WTC11 (cell line): ENCODE data around the gene GARNL3. TPM values are rescaled to one million over a fixed set of nuclear protein-coding genes. Genes with fewer than 3 reads are reported as not detected.

Experiments used
- ATAC-seq: fragments of 200-7000 bp; cut with Tn5 transposase; 2 replicates; pipeline ENCODE4 v1.10.0; 2021; ENCODE audit warnings: mild to moderate bottlenecking, moderate library complexity
- CTCF ChIA-PET: fragments of 300-600 bp; sonication (Branson Sonifier 250); formaldehyde crosslinking; loops from one replicate; lab custom pipeline; 2021; ENCODE audit warnings: antibody characterized with exemption; lab: Charles Lee
- POLR2A ChIA-PET: fragments of 350-600 bp; sonication (Branson Sonifier 250); formaldehyde crosslinking; loops from one replicate; lab custom pipeline; 2021; ENCODE audit warnings: antibody characterized with exemption; lab: Charles Lee
- DNase-seq: peaks from one replicate; pipeline ENCODE4 v3.0.0; 2021; ENCODE audit warnings: low spot score
- H3K27ac Mint-ChIP-seq: 2 replicates; pipeline ENCODE4 v1.8.0; 2021; ENCODE audit warnings: mixed read lengths
- H3K27me3 Mint-ChIP-seq: 2 replicates; pipeline ENCODE4 v1.8.0; 2021; ENCODE audit warnings: low read depth, mild to moderate bottlenecking, moderate library complexity, mixed read lengths
- H3K36me3 Mint-ChIP-seq: 2 replicates; pipeline ENCODE4 v1.8.0; 2021; ENCODE audit warnings: mixed read lengths
- H3K4me1 Mint-ChIP-seq: 2 replicates; pipeline ENCODE4 v1.8.0; 2022; ENCODE audit warnings: mixed read lengths
- H3K4me3 Mint-ChIP-seq: 2 replicates; pipeline ENCODE4 v1.8.0; 2021; ENCODE audit warnings: mild to moderate bottlenecking, moderate library complexity, mixed read lengths
- H3K9me3 Mint-ChIP-seq: 2 replicates; pipeline ENCODE4 v1.8.0; 2021; ENCODE audit warnings: mixed read lengths
- EMX1 ChIP-seq: fragments of 250-450 bp; sonication (Bioruptor Pico); IDR thresholded peaks from 2 replicates; pipeline ENCODE4 v1.8.0; 2021; ENCODE audit warnings: mild to moderate bottlenecking
- GRHL2 ChIP-seq: fragments of 250-450 bp; sonication (Bioruptor Pico); IDR thresholded peaks from 2 replicates; pipeline ENCODE4 v1.8.0; 2022; ENCODE audit warnings: mild to moderate bottlenecking, moderate library complexity; ENCODE audit not compliant: insufficient replicate concordance, severe bottlenecking
- HMGA2 ChIP-seq: fragments of 250-450 bp; sonication (Bioruptor Pico); IDR thresholded peaks from 2 replicates; pipeline ENCODE4 v1.4.0; 2021; ENCODE audit warnings: mild to moderate bottlenecking, moderate library complexity
- NFATC4 ChIP-seq: fragments of 250-450 bp; sonication (Bioruptor Pico); IDR thresholded peaks from 2 replicates; pipeline ENCODE4 v1.9.0; 2021; ENCODE audit warnings: mild to moderate bottlenecking
- NFE2L1 ChIP-seq: sonication (generic); formaldehyde crosslinking; IDR thresholded peaks from 2 replicates; pipeline ENCODE4 v1.8.1; 2023; ENCODE audit warnings: missing genetic modification reagents
- NR1H2 ChIP-seq: sonication (generic); formaldehyde crosslinking; IDR thresholded peaks from 2 replicates; pipeline ENCODE4 v1.9.0; 2021; ENCODE audit warnings: mild to moderate bottlenecking, moderate library complexity, missing genetic modification reagents
- NR2C2 ChIP-seq: sonication (generic); formaldehyde crosslinking; IDR thresholded peaks from 2 replicates; pipeline ENCODE4 v1.8.0; 2022; ENCODE audit warnings: mild to moderate bottlenecking, missing genetic modification reagents
- SMAD3 ChIP-seq: sonication (generic); formaldehyde crosslinking; IDR thresholded peaks from 2 replicates; pipeline ENCODE4 v1.8.0; 2022; ENCODE audit warnings: missing genetic modification reagents, mild to moderate bottlenecking, borderline replicate concordance
- SMAD4 ChIP-seq: sonication (generic); formaldehyde crosslinking; IDR thresholded peaks from 2 replicates; pipeline ENCODE4 v1.8.0; 2022; ENCODE audit warnings: mild to moderate bottlenecking, missing genetic modification reagents
- ZNF317 ChIP-seq: sonication (generic); formaldehyde crosslinking; IDR thresholded peaks from 2 replicates; pipeline ENCODE4 v1.8.1; 2023; ENCODE audit warnings: low read depth, mild to moderate bottlenecking, moderate library complexity, missing genetic modification reagents, borderline replicate concordance
- ZNF396 ChIP-seq: fragments of 250-450 bp; sonication (Bioruptor Pico); IDR thresholded peaks from 2 replicates; pipeline ENCODE4 v1.8.0; 2021; ENCODE audit warnings: mild to moderate bottlenecking, moderate library complexity, borderline replicate concordance
- total RNA-seq: library from RNA; stranded (reverse); gene quantifications from 3 replicates; pipeline ENCODE4 v1.2.3, GENCODE V29; 2021
- TF ChIP-seq, protein P1 (sequence below): sonication (generic); formaldehyde crosslinking; IDR thresholded peaks from 2 replicates; pipeline ENCODE4 v1.8.1; 2023; ENCODE audit warnings: mild to moderate bottlenecking, missing genetic modification reagents
- TF ChIP-seq, protein P2 (sequence below): sonication (generic); formaldehyde crosslinking; IDR thresholded peaks from 2 replicates; pipeline ENCODE4 v1.8.1; 2022; ENCODE audit warnings: missing genetic modification reagents, borderline replicate concordance
- TF ChIP-seq, protein P3 (sequence below): fragments of 250-450 bp; sonication (Bioruptor Pico); IDR thresholded peaks from 2 replicates; pipeline ENCODE4 v1.9.0; 2021; ENCODE audit warnings: mild to moderate bottlenecking, borderline replicate concordance
- TF ChIP-seq, protein P4 (sequence below): sonication (generic); formaldehyde crosslinking; IDR thresholded peaks from 2 replicates; pipeline ENCODE4 v1.8.0; 2022; ENCODE audit warnings: missing genetic modification reagents
- TF ChIP-seq, protein P5 (sequence below): sonication (generic); formaldehyde crosslinking; IDR thresholded peaks from 2 replicates; pipeline ENCODE4 v1.8.1; 2023; ENCODE audit warnings: mild to moderate bottlenecking, missing genetic modification reagents, moderate library complexity
- TF ChIP-seq, protein P6 (sequence below): fragments of 250-450 bp; sonication (Bioruptor Pico); IDR thresholded peaks from 2 replicates; pipeline ENCODE4 v1.9.0; 2021; ENCODE audit warnings: moderate library complexity, mild to moderate bottlenecking, inconsistent platforms, borderline replicate concordance
- TF ChIP-seq, protein P7 (sequence below): sonication (generic); formaldehyde crosslinking; IDR thresholded peaks from 2 replicates; pipeline ENCODE4 v1.8.1; 2023; ENCODE audit warnings: mild to moderate bottlenecking, missing genetic modification reagents, borderline replicate concordance

The GARNL3 gene
- total RNA-seq, 1 experiment from 2014 or later = 17.8 TPM

DNA sequence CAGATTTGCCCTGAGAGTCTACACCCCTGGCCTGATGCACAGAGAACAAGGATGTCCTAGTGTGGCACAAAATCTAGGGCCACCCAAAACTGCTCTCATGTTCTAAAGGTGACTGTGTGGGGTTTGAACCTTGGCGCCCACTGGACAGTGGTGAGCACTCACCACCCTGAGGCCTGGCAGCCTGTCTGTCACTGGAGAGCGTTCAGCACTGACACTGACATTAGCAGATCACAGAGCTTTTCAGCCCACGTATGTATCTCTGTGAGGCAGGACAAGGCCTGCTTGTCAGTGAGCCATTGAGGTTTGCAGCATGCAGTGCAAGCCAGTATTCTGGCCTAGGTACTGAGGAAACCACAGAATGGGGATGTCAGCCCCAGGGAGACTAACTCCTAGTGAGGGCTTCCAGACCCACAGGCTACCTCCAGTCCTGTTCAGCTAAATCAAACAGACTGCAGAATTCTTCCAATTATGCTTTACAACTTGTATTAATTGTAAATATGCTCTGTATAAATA lies 93.5 kb downstream of the GARNL3 start:
- H3K36me3 Mint-ChIP-seq = peaks cover 4% of the 10 kb centered on the region; the same call in 1 of the 2 replicates
- H3K9me3 Mint-ChIP-seq = no peaks in the 10 kb centered on the region
- no peak for DNase-seq
- TF ChIP-seq GRHL2 (CRISPR knock-in tag) = no peak
- TF ChIP-seq NFATC4 (CRISPR knock-in tag) = no peak
- no peak for TF ChIP-seq EMX1
- TF ChIP-seq, protein P1, sequence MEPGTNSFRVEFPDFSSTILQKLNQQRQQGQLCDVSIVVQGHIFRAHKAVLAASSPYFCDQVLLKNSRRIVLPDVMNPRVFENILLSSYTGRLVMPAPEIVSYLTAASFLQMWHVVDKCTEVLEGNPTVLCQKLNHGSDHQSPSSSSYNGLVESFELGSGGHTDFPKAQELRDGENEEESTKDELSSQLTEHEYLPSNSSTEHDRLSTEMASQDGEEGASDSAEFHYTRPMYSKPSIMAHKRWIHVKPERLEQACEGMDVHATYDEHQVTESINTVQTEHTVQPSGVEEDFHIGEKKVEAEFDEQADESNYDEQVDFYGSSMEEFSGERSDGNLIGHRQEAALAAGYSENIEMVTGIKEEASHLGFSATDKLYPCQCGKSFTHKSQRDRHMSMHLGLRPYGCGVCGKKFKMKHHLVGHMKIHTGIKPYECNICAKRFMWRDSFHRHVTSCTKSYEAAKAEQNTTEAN (CRISPR knock-in tag) = no peak
- TF ChIP-seq NR2C2 = no peak
- TF ChIP-seq SMAD3 (CRISPR knock-in tag) = no peak
- TF ChIP-seq HMGA2 (CRISPR knock-in tag) = no peak
- TF ChIP-seq NFE2L1 (CRISPR knock-in tag) = no peak
- TF ChIP-seq, protein P2, sequence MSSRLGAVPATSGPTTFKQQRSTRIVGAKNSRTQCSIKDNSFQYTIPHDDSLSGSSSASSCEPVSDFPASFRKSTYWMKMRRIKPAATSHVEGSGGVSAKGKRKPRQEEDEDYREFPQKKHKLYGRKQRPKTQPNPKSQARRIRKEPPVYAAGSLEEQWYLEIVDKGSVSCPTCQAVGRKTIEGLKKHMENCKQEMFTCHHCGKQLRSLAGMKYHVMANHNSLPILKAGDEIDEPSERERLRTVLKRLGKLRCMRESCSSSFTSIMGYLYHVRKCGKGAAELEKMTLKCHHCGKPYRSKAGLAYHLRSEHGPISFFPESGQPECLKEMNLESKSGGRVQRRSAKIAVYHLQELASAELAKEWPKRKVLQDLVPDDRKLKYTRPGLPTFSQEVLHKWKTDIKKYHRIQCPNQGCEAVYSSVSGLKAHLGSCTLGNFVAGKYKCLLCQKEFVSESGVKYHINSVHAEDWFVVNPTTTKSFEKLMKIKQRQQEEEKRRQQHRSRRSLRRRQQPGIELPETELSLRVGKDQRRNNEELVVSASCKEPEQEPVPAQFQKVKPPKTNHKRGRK (CRISPR knock-in tag) = no peak
- TF ChIP-seq, protein P3, sequence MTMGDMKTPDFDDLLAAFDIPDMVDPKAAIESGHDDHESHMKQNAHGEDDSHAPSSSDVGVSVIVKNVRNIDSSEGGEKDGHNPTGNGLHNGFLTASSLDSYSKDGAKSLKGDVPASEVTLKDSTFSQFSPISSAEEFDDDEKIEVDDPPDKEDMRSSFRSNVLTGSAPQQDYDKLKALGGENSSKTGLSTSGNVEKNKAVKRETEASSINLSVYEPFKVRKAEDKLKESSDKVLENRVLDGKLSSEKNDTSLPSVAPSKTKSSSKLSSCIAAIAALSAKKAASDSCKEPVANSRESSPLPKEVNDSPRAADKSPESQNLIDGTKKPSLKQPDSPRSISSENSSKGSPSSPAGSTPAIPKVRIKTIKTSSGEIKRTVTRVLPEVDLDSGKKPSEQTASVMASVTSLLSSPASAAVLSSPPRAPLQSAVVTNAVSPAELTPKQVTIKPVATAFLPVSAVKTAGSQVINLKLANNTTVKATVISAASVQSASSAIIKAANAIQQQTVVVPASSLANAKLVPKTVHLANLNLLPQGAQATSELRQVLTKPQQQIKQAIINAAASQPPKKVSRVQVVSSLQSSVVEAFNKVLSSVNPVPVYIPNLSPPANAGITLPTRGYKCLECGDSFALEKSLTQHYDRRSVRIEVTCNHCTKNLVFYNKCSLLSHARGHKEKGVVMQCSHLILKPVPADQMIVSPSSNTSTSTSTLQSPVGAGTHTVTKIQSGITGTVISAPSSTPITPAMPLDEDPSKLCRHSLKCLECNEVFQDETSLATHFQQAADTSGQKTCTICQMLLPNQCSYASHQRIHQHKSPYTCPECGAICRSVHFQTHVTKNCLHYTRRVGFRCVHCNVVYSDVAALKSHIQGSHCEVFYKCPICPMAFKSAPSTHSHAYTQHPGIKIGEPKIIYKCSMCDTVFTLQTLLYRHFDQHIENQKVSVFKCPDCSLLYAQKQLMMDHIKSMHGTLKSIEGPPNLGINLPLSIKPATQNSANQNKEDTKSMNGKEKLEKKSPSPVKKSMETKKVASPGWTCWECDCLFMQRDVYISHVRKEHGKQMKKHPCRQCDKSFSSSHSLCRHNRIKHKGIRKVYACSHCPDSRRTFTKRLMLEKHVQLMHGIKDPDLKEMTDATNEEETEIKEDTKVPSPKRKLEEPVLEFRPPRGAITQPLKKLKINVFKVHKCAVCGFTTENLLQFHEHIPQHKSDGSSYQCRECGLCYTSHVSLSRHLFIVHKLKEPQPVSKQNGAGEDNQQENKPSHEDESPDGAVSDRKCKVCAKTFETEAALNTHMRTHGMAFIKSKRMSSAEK (CRISPR knock-in tag) = no peak
- TF ChIP-seq NR1H2 (CRISPR knock-in tag) = no peak
- CTCF ChIA-PET = no interaction called here
- POLR2A ChIA-PET = interaction anchor here (0.6 kb wide), 1 partner anchor 168 kb away, joined by 3 read pairs; no protein-coding TSS in a partner anchor
- H3K4me3 Mint-ChIP-seq = no peak overlapping the region
- H3K4me1 Mint-ChIP-seq = peaks cover 25% of the 10 kb centered on the region
- ATAC-seq = no peak
- no peak overlapping the region for H3K27ac Mint-ChIP-seq
- H3K27me3 Mint-ChIP-seq = no peaks in the 10 kb centered on the region

DNA sequence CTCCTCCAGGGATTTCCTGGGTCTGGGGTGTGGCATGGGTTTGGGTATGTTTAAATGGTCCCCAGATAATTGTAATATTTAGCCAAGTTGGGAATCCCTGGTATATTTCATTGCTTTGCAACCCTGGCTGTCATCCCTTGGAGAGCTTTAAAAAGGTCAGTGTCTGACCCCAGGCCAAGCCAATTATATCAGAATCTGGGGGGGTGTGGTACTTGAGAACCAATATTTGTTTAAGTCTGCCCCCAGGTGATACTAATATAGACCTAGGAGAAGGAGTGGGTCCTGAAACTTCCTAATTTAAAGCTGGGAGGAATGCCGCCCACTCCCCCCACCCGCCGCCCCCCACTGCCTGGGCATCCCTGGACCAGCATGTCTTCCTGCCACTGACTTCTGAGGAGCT lies 94.2 kb downstream of the GARNL3 start:
- Mint-ChIP-seq H3K9me3 (no peaks in the 10 kb centered on the region), H3K36me3 (peaks cover 4% of the 10 kb centered on the region; the same call in 1 of the 2 replicates)
- DNase-seq = no peak
- ATAC-seq = no peak
- TF ChIP-seq ZNF317 (CRISPR knock-in tag) (no peak), GRHL2 (CRISPR knock-in tag) (no peak), SMAD4 (CRISPR knock-in tag) (no peak), ZNF396 (CRISPR knock-in tag) (no peak), NFATC4 (CRISPR knock-in tag) (no peak)
- TF ChIP-seq, protein P4, sequence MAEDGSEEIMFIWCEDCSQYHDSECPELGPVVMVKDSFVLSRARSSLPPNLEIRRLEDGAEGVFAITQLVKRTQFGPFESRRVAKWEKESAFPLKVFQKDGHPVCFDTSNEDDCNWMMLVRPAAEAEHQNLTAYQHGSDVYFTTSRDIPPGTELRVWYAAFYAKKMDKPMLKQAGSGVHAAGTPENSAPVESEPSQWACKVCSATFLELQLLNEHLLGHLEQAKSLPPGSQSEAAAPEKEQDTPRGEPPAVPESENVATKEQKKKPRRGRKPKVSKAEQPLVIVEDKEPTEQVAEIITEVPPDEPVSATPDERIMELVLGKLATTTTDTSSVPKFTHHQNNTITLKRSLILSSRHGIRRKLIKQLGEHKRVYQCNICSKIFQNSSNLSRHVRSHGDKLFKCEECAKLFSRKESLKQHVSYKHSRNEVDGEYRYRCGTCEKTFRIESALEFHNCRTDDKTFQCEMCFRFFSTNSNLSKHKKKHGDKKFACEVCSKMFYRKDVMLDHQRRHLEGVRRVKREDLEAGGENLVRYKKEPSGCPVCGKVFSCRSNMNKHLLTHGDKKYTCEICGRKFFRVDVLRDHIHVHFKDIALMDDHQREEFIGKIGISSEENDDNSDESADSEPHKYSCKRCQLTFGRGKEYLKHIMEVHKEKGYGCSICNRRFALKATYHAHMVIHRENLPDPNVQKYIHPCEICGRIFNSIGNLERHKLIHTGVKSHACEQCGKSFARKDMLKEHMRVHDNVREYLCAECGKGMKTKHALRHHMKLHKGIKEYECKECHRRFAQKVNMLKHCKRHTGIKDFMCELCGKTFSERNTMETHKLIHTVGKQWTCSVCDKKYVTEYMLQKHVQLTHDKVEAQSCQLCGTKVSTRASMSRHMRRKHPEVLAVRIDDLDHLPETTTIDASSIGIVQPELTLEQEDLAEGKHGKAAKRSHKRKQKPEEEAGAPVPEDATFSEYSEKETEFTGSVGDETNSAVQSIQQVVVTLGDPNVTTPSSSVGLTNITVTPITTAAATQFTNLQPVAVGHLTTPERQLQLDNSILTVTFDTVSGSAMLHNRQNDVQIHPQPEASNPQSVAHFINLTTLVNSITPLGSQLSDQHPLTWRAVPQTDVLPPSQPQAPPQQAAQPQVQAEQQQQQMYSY (CRISPR knock-in tag) = no peak
- TF ChIP-seq, protein P5, sequence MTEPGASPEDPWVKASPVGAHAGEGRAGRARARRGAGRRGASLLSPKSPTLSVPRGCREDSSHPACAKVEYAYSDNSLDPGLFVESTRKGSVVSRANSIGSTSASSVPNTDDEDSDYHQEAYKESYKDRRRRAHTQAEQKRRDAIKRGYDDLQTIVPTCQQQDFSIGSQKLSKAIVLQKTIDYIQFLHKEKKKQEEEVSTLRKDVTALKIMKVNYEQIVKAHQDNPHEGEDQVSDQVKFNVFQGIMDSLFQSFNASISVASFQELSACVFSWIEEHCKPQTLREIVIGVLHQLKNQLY = no peak
- TF ChIP-seq, protein P6, sequence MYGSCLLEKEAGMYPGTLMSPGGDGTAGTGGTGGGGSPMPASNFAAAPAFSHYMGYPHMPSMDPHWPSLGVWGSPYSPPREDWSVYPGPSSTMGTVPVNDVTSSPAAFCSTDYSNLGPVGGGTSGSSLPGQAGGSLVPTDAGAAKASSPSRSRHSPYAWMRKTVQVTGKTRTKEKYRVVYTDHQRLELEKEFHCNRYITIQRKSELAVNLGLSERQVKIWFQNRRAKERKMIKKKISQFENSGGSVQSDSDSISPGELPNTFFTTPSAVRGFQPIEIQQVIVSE (CRISPR knock-in tag) = no peak
- TF ChIP-seq, protein P7, sequence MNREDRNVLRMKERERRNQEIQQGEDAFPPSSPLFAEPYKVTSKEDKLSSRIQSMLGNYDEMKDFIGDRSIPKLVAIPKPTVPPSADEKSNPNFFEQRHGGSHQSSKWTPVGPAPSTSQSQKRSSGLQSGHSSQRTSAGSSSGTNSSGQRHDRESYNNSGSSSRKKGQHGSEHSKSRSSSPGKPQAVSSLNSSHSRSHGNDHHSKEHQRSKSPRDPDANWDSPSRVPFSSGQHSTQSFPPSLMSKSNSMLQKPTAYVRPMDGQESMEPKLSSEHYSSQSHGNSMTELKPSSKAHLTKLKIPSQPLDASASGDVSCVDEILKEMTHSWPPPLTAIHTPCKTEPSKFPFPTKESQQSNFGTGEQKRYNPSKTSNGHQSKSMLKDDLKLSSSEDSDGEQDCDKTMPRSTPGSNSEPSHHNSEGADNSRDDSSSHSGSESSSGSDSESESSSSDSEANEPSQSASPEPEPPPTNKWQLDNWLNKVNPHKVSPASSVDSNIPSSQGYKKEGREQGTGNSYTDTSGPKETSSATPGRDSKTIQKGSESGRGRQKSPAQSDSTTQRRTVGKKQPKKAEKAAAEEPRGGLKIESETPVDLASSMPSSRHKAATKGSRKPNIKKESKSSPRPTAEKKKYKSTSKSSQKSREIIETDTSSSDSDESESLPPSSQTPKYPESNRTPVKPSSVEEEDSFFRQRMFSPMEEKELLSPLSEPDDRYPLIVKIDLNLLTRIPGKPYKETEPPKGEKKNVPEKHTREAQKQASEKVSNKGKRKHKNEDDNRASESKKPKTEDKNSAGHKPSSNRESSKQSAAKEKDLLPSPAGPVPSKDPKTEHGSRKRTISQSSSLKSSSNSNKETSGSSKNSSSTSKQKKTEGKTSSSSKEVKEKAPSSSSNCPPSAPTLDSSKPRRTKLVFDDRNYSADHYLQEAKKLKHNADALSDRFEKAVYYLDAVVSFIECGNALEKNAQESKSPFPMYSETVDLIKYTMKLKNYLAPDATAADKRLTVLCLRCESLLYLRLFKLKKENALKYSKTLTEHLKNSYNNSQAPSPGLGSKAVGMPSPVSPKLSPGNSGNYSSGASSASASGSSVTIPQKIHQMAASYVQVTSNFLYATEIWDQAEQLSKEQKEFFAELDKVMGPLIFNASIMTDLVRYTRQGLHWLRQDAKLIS (CRISPR knock-in tag) = no peak
- TF ChIP-seq, all 79 proteins: peak for 0
- H3K4me3 Mint-ChIP-seq = no peak overlapping the region
- peaks cover 18% of the 10 kb centered on the region for H3K4me1 Mint-ChIP-seq
- CTCF ChIA-PET = interaction anchor here (0.6 to 2.5 kb wide), 4 partner anchors 10 to 59 kb away, joined by 3 to 7 read pairs (median 4); partner anchors contain the start of gene SLC2A8
- no peak overlapping the region for H3K27ac Mint-ChIP-seq
- no peaks in the 10 kb centered on the region for H3K27me3 Mint-ChIP-seq
- POLR2A ChIA-PET = no interaction called here
